MM.1S (cell line): Measurements from ENCODE around the gene HOXC4.

Source experiments
- DNase-seq: peaks from one replicate; pipeline ENCODE4 v3.0.0-alpha.2; 2015
- H2AFZ ChIP-seq: fragments of 300-600 bp; sonication (generic); 2 replicates; pipeline ENCODE4 v1.6.0; 2016; ENCODE audit warnings: antibody characterized with exemption, low read length
- H3F3A ChIP-seq: fragments of 300-600 bp; sonication (generic); 2 replicates; pipeline ENCODE4 v1.6.1; 2016; ENCODE audit warnings: mild to moderate bottlenecking, antibody characterized with exemption, low read length, moderate library complexity, mixed read lengths; ENCODE audit not compliant: insufficient read depth
- H3K27ac ChIP-seq: fragments of 300-600 bp; sonication (generic); 2 replicates; pipeline ENCODE4 v1.5.1; 2016; ENCODE audit warnings: mild to moderate bottlenecking, low read length
- H3K27me3 ChIP-seq: fragments of 300-600 bp; sonication (generic); replicated peaks from 2 replicates; pipeline ENCODE4 v1.6.0; 2016; ENCODE audit warnings: low read length; ENCODE audit not compliant: insufficient read depth
- H3K36me3 ChIP-seq: fragments of 300-600 bp; sonication (generic); replicated peaks from 2 replicates; pipeline ENCODE4 v1.6.1; 2016; ENCODE audit warnings: mild to moderate bottlenecking, low read length, mixed read lengths; ENCODE audit not compliant: insufficient read depth
- H3K4me1 ChIP-seq: fragments of 300-600 bp; sonication (generic); 2 replicates; pipeline ENCODE4 v1.6.1; 2016; ENCODE audit warnings: low read length, mixed read lengths
- H3K4me2 ChIP-seq: fragments of 300-600 bp; sonication (generic); 2 replicates; pipeline ENCODE4 v1.6.0; 2016; ENCODE audit warnings: low read depth, low read length
- H3K4me3 ChIP-seq: fragments of 300-600 bp; sonication (generic); 2 replicates; pipeline ENCODE4 v1.5.1; 2016; ENCODE audit warnings: low read length, mixed read lengths
- H3K79me2 ChIP-seq: fragments of 300-600 bp; sonication (generic); 2 replicates; pipeline ENCODE4 v1.6.1; 2016; ENCODE audit warnings: mixed run types, low read length, mixed read lengths
- H3K9ac ChIP-seq: fragments of 300-600 bp; sonication (generic); 2 replicates; pipeline ENCODE4 v1.6.1; 2016; ENCODE audit warnings: low read length, mixed read lengths
- H3K9me2 ChIP-seq: fragments of 300-600 bp; sonication (generic); replicated peaks from 2 replicates; pipeline ENCODE4 v1.6.1; 2016; ENCODE audit warnings: mild to moderate bottlenecking, low read length, mixed read lengths; ENCODE audit not compliant: insufficient read depth
- H3K9me3 ChIP-seq: fragments of 300-600 bp; sonication (generic); replicated peaks from 2 replicates; pipeline ENCODE4 v1.6.1; 2016; ENCODE audit warnings: mild to moderate bottlenecking, low read length, mixed read lengths; ENCODE audit not compliant: insufficient read depth
- H4K20me1 ChIP-seq: fragments of 300-600 bp; sonication (generic); 2 replicates; pipeline ENCODE4 v1.6.1; 2016; ENCODE audit warnings: mild to moderate bottlenecking, low read length, moderate library complexity, mixed read lengths; ENCODE audit not compliant: insufficient read depth
- CTCF ChIP-seq: fragments of 300-600 bp; sonication (generic); IDR thresholded peaks from 2 replicates; pipeline ENCODE4 v1.5.1; 2016; ENCODE audit warnings: antibody characterized with exemption, low read length, mixed read lengths
- EZH2 ChIP-seq: fragments of 300-600 bp; sonication (generic); optimal IDR thresholded peaks from 2 replicates; pipeline ENCODE3; 2017; ENCODE audit warnings: low read depth, mild to moderate bottlenecking, antibody characterized with exemption, low read length, mixed read lengths
- EZH2phosphoT487 ChIP-seq: fragments of 300-600 bp; sonication (generic); IDR thresholded peaks from 2 replicates; pipeline ENCODE4 v1.6.1; 2018; ENCODE audit warnings: antibody characterized with exemption, low read length

The HOXC4 gene

GRCh38 chr12:54010053-54010971 is 43.3 kb upstream of the HOXC4 start:
- Histone ChIP-seq H3K9ac (no peak overlapping the region), H3K27me3 (peaks cover 95% of the 10 kb centered on the region), H3K4me2 (peak overlapping the region; percentile 35; the same call in 1 of the 2 replicates), H3K4me1 (0 out of 2 replicates have a peak, but pooled peaks cover 5% of the 10 kb centered on the region), H2AFZ (no peak overlapping the region), H3K79me2 (no peaks in the 10 kb centered on the region), H3K4me3 (no peak overlapping the region), H3K36me3 (no peaks in the 10 kb centered on the region), H3F3A (no peaks in the 10 kb centered on the region), H3K9me3 (no peaks in the 10 kb centered on the region), H3K9me2 (no peaks in the 10 kb centered on the region), H3K27ac (no peak overlapping the region), H4K20me1 (no peaks in the 10 kb centered on the region)
- no peak for DNase-seq
- no peak for TF ChIP-seq EZH2phosphoT487
- no peak for TF ChIP-seq CTCF
- TF ChIP-seq EZH2, result no peak

GRCh38 chr12:54010972-54011664 is 42.5 kb upstream of the HOXC4 start:
- H3K27ac ChIP-seq, result no peak overlapping the region
- no peaks in the 10 kb centered on the region for H3K79me2 ChIP-seq
- H2AFZ ChIP-seq, result no peak overlapping the region
- no peak overlapping the region for H3K9ac ChIP-seq
- 0 out of 2 replicates have a peak, but pooled peaks cover 5% of the 10 kb centered on the region for H3K4me1 ChIP-seq
- TF ChIP-seq EZH2, result no peak
- TF ChIP-seq EZH2phosphoT487, result 0 out of 2 replicates have a peak, but pooled peaks have one; percentile 43
- no peak for TF ChIP-seq CTCF
- DNase-seq, result no peak
- H3K9me2 ChIP-seq, result no peaks in the 10 kb centered on the region
- no peak overlapping the region for H3K4me3 ChIP-seq
- no peaks in the 10 kb centered on the region for H3F3A ChIP-seq
- H3K4me2 ChIP-seq, result peak overlapping the region; percentile 35; the same call in 1 of the 2 replicates
- H3K27me3 ChIP-seq, result peaks cover 96% of the 10 kb centered on the region
- H3K36me3 ChIP-seq, result no peaks in the 10 kb centered on the region
- H3K9me3 ChIP-seq, result no peaks in the 10 kb centered on the region
- no peaks in the 10 kb centered on the region for H4K20me1 ChIP-seq

- H3K9ac ChIP-seq, result no peak overlapping the region
- no peaks in the 10 kb centered on the region for H3K79me2 ChIP-seq
- H3K9me3 ChIP-seq, result no peaks in the 10 kb centered on the region
- TF ChIP-seq EZH2phosphoT487 (no peak), EZH2 (no peak), CTCF (no peak)
- peak overlapping the region; percentile 35; the same call in 1 of the 2 replicates for H3K4me2 ChIP-seq
- H2AFZ ChIP-seq, result no peak overlapping the region
- H3F3A ChIP-seq, result no peaks in the 10 kb centered on the region
- peaks cover 95% of the 10 kb centered on the region for H3K27me3 ChIP-seq
- no peak overlapping the region for H3K4me3 ChIP-seq
- H3K9me2 ChIP-seq, result no peaks in the 10 kb centered on the region
- H3K36me3 ChIP-seq, result no peaks in the 10 kb centered on the region
- DNase-seq, result no peak
- H3K27ac ChIP-seq, result no peak overlapping the region
- no peaks in the 10 kb centered on the region for H4K20me1 ChIP-seq
- no peaks in the 10 kb centered on the region for H3K4me1 ChIP-seq
Observed at GRCh38 chr12:54011665-54012532, 41.7 kb upstream of the HOXC4 start.
